Stimulated activated CD8-positive, alpha-beta memory T cell treated with anti-CD3 and anti-CD28 coated beads, Interleukin-15, amount 100 ng/mL, for 4 hours (primary cell): ENCODE measurements around the gene GPR31.

Source experiments
- DNase-seq, 2 donors: peaks; one replicate each; pipeline ENCODE4 v3.0.0-alpha.2; 2020; ENCODE audit warnings: low read depth in 2 of 2

The GPR31 gene

DNA sequence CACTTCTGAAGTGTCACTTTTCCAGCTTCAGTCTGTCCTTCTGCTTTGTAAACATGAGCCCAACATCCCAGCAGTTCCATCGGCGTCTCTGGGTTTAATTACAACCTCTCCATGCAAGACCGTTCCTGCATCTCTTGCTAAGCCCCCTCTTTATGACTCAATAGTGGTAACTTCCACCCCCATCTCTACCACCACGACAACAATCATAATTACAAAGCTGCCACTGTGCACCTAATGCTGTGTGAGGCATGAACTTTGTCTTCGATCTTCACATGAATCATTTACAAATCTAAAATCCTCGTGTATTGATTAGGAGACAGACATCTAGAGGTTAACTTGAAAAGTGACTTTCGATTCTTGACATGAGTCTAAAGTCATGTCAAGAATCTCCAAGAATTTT is 39.8 kb downstream of the GPR31 start:
- no peak for DNase-seq

DNA sequence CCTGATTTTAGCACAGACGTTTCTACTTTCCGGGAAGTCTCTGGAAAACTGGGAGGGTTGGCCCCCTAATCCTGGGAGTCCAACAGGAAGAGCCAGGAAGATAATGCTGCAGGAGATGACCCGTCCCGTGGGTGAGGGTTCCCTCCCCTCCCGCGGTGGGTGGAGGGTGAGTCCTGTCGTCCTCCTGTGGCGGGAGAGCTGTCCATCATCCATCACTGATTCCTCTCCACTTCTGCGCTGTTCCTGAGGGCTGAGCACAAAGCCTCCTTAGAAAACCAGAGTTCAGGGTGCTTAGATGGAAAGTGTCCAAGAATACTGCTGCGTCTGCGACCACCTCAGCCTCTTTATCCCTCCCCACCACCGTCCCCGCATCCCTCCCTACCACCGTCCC is 40.9 kb downstream of the GPR31 start:
- no peak for DNase-seq

DNA sequence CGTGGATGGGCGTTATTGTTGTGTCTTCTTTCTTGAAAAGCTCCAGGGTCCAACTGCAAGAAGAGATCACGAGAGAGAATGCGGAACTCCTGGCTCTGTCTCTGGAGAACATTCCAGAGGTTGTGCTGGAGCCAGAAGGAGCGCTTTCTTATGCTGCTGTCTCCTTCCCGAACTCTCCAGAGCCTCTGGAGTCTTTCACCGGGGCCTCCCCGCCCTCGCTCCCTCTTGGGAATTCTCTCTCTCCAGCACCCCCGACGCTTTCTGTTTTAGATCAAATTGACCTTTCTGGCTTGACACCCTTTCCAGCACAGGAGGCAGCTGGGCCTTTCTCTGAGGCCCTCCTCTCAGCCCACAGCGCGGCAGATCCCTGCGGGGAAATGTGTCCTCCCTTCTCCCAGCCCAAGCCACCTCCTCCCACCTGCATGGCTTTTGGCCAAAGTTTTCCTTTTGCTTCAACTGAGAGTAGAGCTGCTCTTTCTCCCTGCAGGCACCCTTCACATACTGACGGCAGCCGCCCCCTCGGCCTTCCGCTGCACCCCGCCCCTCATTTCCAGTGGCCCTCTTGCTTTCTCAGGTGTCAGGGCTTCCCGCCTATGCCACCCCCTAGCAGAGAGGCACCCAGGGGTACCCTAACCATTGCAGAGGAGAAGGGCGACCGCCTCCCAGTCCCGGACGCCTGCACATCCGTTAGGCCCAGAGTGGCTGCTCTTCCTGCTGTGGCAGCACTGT is 41.5 kb downstream of the GPR31 start:
- no peak for DNase-seq

DNA sequence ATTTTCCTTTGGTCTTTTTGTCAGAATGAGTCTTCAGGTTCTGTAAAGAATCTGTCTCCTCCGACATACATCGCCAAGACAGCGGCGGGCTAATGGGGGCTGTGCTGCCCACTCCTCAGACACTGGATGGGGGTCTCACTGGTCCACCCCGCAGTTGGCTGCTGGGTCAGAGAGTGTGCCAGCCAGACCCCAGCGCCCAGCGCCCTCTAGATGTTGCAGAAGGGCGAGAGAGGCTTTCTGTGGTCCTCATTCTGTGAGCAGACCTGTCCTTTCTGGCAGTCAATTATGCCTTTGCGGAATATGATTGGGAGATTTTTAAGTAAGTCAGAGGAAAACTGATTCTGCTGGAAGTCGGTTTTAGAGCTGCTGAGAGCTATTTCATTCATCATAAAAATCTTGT is 42.7 kb downstream of the GPR31 start:
- DNase-seq: no peak

DNA sequence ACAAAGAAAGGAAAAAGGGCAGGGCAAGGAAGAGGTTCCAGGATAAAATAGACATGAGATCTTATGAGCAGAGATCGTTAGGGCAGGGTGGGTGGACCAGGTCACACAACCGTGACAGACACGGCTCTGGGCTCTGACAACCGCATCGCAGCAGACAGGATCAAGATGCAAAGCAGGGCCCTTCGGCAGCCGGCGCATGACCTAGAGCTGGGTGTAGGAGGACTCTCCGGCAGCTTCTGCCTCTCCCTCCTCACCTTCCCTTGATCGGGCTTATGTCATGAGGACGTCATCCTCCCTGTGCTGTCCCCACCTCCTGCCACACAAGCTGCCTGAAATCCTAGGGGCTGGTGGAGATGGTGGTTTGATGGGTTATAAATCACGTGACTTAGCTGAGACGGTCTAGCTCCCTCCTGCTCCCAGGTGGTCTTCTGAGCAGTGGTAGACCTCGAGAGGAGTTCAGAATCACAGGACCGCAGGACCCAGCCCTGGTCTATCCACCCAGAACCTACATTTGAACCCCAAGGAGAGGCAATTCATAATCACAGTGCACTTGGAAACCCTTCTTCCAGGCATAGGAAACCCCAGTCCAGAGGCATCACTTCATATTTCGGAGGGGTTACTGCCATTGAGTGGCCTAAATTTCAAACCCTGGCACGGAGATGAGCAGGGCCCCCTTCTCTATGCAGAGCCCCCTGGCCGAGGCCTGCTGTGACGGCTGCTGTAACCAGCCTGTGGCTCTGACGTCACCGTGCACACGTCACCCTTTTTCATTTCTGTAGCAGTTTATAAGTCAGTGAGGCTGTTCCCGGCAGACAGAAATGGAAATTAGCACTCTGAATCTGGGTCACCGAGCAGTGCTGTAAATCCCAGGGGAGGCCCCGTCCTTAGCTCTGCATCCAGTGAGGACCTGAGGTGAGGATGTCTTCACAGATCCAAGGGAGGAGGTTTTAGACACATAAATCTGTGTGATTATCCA is 43.6 kb downstream of the GPR31 start:
- DNase-seq: no peak

DNA sequence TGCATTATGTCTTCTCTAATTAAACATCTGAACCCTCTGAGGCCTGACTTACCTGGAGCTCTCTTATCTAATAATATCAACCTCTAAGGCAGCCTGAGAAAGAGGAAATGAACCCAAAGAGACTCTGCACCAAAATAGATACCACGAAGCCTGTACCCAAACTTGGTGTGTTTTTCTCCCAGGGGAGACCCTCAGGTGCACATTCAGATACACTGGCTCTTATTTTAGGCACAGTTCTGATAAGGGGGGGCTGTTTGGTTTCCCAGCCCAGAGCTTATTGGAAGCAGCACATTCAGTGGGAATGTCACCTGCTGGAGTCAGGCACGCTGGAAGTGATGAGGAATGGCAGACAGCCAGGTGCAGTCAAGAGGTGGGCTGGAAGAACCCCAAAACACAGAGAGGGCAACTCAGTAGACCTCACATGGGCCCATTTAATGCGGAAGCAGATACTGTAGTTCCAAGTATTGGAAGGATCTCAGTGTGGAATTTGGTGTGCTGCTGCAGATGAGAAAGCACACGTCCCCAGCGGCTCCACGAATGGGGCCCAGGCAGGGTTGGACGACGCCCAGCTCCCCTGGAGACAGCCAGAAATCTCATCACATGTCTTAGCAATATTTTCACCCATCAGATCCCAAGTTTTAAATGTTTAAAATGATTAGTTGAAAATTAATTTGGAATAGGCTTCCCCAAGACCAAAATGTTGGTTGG is 44.6 kb downstream of the GPR31 start:
- no peak for DNase-seq

DNA sequence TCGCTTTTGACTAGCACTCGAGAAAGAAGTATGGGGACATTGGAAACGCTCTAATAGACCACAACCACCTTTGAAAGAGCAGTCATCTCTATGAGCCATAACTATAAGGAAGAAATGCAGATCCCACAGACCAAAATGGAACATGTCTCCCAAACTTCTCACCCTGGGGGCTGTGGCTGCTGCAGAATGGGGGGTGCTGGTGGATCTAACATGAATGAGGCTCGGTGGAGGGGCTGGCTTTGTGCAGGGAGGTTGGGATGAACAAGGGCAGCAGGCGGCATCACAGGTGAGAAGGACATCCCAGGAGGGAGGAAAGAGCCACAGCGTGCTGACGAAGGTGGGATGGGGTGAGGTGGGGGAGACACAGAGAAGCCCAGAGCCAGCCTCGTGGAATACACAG is 45.4 kb downstream of the GPR31 start:
- no peak for DNase-seq

DNA sequence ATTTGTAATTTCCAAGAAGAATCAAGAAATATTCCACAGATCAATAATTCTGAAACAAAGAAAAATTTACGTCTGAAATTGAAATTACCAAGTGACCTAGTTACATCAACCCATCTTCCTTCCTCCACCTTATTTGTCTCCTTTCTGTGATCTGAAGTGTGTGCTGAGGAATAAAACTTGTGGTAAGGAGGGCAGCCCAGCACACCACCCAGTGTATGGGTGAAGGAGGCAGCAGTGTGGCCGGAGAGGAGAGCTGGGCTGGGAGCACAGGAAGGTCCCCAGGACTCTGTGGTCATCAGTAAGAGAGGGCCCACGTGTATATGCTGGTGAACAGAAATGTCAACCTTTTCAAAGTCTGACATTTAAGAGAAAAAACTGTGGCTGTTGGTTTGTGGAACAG is 46.2 kb downstream of the GPR31 start:
- no peak for DNase-seq

DNA sequence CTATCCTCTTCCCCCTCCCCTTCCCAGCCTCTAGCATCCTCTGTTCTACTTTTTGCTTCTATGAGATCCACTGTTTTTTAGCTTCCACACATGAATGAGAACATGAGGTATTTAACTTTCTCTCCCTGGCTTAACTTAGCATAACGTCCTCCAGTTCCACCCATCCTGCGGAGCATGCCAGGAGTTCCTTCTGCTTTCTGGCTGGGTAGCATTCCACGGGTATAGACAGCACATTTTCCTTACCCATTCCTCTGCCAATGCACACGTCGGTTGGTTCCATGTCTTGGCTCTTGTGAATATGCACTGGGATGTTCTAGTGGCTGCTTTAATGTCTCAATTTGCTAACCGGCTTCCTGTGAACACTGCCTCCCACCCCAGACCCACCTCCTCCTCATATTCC is 48.1 kb downstream of the GPR31 start:
- DNase-seq: no peak

DNA sequence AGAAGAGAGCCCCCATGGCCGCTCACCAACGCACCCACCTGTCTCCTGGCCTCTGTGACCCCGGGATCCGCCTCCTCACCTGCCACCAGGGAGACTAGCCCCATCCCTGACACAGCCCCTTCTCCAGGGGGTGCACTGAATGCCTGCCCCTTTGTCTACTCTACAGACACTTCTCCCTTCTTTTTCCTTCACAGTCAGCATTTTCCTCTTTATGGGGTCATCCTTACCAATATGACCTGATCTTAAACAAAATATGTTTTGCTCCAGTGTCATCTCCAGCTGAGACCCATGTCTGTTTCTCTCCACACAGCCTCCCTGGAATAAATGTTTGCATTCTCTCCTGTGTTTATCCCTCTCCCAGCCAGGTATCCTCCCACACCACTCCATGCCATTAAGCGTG is 49.5 kb downstream of the GPR31 start:
- no peak for DNase-seq

DNA sequence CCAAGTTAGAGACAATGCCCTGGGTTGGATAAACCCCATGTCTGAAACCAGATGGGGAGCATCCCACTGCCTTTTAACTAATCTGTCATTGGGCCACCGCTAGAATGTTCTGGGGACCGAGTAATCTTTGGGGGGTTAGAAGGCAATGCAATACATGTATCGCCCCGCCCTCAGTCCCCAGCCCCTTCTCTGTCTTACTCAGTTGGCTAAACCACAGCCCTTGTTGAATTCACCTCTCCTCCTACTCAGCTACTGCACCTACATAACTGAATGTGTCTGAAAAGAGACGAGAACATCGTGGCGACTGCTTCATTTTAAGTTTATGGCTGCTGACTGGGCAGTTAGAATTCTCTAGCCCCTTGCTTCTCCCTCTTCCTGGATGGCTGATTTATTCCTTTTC is 50.0 kb downstream of the GPR31 start:
- DNase-seq: no peak

DNA sequence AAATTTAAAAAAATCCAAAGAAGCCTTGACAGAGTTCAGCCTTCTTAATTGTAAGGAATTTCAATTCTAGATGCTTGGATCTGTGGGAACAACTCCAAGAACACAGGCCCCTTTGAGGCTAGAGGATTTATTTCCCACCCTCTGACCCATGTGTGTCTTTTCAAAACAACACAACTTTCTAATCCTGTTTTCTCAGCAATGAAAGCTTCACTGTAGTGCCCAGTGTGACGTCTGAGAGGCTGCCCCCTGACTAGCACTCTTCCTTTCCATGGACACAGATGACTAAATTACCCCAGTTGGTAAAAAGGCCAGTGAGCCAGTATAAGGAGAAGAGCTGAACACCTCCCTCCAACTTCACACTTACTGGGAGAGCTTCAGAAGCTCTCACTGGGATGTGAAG is 51.4 kb downstream of the GPR31 start:
- no peak for DNase-seq
